HG02678 (cell line): ENCODE measurements around the gene SLC38A10.
A peak's percentile ranks its signal among the peaks of the same experiment; 100 is the strongest.

Experiments used
- ATAC-seq: cut with Tn5 transposase; IDR thresholded peaks from one replicate; pipeline ENCODE4 v1.9.1; 2021; ENCODE audit warnings: mild to moderate bottlenecking, moderate library complexity; ENCODE audit not compliant: unreplicated experiment

The SLC38A10 gene

DNA sequence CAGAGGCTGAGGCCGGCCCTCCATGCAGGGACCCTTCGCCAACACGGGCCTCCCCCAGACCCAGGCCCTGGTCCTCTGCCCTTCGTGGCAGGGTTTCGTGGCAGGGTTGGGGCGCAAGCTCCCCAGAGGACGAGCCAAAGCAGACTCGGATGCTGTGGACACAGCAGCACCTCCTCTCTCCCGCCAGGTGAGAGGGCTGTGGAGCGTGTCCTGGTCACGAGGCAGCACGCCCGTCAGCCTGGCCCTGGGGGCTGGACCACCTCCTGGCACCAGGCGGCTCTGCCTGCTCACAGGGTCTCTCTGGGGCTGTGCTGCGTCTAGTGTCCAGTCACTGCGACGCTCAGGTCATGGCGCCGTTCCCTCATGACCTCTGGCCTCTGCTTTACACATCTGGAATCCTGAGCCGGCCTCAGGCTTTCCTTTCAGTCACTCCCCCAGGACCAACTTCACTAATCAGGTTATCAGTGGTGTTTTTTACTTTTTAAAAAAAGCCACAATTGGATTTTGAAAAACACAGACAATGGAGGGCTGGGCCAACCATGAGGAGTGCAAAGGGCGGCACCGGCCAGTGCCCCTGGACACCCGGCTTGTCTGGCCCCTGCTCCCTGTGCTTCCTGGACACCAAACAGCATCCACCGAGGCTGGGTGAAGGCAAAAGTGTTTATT, 50.6 kb downstream of the SLC38A10 start:
- ATAC-seq, result no peak

- no peak for ATAC-seq
Observed at GRCh38 chr17:81243333-81243664, 51.8 kb downstream of the SLC38A10 start.

DNA sequence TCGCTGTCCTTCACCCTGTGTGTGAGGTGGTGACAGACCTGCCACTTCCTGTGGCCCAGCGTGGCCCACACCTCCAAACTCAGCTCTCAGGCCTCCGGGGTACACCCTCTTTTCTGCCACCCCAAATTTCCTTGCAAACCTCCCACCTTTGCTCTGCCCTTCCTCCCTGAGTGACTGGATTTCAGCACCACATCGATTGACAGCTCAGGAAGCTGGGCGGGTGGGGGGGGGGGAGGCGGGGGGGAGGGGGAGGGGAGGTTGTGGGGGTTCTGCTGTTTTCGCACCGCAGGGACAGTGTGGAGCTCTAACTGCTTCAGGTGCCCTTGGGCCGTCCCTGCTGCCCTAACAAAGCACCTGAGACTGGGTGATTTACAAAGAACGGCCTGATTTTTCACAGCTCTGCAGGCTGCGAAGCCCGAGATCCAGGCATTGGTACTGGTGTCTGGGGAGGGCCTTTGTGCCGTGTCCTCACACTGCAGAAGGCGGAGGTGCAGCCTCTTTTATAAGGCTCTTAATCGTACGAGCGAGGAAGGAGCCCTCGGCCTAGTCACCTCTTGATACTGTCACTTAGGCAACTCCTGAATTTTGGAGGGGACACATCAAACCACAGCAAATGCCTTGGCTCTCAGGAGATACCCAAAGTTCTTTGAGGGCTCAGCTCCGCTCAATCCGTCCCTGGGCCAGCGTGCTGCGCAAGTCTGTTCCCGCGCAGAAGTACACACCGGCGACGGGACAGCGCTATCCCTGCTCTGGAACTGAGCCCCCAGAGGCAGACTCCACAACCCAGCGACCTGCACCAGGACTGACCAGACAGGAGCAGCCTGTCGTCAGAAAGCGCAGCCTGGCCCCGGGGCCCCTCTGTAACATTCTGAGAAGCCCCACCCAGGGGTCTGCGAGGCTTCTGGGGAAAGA, 52.4 kb downstream of the SLC38A10 start:
- no peak for ATAC-seq

GRCh38 chr17:81241648-81242420, 53.3 kb downstream of the SLC38A10 start:
- ATAC-seq, result no peak

DNA sequence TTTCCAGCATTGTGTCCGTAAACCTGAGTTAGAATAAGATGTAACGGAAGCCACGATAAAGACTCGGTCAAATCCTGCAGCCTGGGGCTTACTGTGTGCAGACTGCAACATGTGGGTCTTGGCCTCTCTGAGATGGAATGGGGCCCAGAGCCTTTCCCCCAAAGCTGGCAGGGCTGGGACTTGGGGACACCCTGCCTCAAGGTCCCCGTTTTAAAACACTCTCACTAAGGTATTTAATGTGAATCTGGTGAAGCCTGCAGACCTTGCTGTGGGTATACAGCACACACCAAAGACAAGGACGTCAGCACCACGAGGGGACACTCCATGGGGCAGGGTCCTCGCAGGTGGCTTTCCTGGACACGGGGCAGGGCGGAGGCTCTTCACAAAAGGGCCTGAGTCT, 53.9 kb downstream of the SLC38A10 start:
- ATAC-seq, result no peak

- ATAC-seq, result no peak
Observed at GRCh38 chr17:81240761-81241160, 54.3 kb downstream of the SLC38A10 start.

DNA sequence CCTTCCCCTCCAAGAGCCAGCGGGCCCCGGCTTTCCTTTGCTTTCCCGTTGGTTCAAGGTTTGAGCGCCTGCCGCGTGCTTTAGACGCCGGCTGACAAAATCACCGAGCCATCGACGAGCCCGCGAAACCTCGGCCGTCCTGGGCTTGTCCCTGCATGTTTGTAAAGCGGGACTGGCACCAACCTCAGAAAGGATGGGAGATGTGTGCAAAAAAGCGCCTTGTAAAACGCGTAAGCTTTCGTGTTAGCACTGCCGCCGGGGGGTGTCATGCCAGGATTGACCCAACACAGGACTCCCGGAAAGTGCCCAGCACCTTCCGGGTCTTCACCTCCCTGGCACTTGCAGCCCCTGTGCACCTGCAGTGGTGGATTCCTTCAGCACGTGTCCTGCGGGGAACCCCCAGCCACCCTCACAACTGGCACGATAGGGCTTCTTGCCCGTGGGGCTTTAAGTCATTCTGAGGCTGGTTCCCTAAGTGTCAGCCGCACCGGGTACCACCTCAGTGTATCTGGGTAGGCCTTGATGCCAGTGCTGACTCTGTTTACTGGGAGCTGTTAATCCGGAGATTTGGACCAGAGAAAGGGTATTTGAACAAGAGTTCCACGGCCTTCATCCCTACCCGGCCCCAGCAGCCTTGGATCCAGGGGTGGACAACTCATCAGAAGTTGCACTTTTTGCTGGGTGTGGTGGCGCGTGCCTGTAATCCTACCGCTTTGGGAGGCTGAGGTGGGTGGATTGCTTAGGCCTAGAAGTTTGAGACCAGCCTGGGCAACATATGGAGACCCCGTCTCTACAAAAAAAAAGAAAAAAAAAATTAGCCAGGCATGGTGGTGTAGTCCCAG, 55.2 kb downstream of the SLC38A10 start:
- no peak for ATAC-seq

DNA sequence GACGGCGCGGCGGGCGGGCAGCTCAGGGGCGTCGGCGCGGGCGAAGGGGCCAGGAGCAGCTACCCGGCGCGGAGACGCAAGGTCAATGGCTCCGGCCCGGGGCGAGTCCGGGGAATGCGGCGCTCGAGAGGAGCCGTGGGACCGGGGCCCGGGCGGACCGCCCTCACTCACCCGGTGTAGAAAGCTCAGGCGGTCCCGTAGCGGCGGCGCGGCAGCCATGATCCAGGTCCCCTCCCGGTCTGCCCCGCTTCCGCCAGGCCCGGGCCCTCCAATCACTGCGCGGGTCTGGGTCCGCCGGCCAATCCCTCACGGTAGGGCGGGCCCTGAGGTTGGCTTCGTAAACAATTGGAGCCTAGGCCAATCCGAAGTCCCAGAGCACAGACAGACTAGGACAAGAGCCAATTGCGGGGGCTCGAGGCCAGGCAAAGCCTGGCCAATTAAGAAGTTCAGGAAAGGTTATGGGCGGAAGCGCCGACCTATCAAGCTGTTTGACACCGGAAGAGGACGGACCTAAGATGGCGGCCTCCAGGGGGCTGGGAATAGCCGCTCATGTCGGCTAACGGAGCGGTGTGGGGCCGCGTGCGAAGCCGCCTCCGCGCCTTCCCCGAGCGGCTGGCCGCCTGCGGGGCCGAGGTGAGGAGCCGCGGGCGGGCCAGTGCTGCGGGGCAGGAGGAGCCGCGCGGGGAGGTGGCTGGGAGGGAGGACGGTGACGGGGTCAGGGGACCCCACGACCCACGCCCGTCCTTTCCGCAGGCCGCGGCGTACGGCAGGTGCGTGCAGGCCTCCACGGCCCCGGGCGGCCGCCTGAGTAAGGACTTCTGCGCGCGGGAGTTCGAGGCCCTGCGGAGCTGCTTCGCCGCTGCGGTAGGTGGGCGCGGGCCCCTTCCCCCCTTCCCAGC, 56.0 kb downstream of the SLC38A10 start, which contains the start of the genes NDUFAF8 and TEPSIN:
Gene NDUFAF8 (plus strand): TSS at position 504 of the 899 bp plus-strand sequence. CDS start 46 bp downstream, at position 550.
Gene TEPSIN (minus strand): TSS at position 241 of the 899 bp plus-strand sequence. CDS start 22 bp downstream, at position 219.
- peak; percentile 95 for ATAC-seq

DNA sequence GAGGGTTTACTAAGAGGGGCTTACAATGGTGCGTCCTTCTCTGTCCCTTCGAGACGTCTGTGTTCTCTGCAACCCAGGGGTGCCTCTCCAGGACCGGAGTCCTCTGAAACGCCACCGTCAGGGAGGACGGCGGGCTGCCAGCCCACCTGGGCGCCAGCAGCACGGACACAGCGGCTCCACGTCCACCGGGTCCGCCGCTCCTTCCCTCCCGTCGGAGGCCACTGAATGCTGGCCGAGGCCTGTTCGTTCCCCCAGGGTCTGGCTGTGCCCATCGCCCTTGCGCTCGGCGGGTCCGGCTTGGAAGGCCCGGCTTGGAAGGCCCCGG, 56.7 kb downstream of the SLC38A10 start:
- no peak for ATAC-seq

DNA sequence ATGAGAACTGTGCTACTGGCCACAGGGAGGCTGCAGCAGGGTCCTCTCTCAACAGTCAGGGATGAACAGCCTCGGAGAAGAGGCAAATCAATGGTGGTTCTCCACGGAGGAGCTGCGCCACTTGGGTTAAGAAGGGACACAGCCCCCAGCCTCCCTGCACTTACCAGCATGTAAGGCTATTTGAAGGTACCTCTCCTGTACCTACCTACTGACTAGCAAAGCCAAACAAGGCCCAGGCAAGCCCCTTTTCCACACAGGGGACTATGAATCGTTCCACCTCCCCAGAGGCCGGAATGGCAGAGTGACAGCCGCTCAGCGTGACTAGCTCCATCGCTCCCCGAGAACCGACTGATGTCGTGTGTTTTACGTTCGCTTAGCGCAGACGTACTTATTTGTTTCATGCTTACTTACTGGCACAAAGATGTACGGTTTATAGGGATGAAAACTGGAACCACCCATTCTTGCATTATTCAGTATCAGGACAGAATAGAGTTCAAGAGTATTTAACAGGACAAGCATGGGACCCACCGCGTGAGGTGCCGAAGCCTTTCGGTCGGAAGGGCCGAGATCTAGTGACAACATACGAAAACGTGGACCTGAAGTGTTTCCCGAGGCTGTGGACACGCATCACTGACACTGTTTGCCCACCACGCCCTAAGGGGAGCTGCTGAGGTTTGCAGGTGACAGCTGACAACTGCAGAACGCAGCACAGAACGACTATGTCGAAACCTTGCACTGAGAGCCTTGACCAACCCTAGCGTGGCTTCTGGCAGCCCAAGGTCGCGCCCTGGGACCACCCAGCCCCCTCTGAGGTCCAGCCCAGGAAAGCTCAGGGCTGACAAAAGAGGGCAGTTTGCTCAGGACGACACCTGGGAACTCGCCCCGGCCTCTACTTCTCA, 57.3 kb downstream of the SLC38A10 start:
- no peak for ATAC-seq

DNA sequence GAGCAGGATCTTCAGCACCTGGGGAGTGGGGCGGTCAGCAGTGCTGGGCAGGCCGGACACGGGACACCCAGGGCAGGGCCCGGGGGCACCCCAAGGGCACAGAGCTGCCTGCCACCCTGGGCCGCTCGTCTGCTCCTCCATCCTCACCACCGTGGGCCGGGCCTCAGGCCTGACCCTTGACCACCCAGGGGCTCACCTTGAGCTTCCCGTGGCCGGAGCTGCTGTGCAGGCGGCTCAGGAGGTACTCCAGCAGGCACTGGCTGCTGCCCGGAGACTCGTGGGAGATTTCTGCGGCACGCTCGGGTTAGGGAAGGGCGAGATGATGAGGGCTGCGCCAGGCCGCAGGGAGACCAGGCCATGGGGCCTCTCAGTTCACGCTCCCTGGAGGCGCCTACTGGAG, 58.3 kb downstream of the SLC38A10 start:
- no peak for ATAC-seq

DNA sequence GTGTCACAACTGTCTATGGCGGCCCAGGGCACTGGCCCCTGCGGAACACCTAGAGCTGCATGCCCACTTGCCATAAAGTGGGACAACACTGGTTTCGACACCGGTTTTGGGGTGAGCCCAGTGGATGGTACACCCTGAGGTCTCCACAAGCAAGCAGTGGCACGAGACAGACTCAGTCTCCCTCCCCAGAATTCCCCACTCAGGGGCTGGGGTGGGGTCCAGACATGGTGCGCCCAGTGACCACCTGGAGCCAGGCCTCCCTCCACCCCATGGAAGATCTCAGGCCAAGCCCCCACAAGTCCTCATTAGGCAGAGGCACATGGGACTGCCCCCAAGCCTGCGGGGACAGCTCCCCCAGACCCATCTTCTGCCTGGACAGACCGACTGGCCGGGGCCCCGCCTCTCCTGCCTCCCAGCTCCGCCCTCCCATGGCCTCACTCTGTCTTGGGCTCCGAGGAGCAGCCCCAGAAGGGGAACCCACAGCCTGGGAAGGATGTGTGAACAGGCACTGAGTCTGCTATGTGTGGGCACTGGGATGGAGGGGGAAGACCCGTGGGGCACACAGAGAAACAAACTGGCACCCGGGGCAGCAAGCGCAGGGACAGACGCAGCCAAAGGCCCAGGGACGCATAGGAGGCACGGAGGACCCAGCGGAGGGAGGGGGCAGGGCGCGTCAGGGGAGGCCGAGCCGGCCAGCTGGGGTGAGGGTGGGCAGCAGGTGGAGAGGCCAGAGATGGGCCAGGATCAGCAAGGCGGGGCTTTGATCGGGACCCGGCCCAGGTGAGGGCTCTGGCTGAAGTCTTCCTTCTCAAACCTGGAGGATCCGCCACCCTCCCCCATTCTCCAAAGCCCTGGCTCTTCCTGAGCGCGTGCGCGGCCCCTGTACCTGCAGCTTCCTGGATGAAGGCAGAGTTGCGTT, 59.0 kb downstream of the SLC38A10 start:
- ATAC-seq, result no peak

GRCh38 chr17:81234940-81235821, 59.9 kb downstream of the SLC38A10 start:
- ATAC-seq, result no peak

DNA sequence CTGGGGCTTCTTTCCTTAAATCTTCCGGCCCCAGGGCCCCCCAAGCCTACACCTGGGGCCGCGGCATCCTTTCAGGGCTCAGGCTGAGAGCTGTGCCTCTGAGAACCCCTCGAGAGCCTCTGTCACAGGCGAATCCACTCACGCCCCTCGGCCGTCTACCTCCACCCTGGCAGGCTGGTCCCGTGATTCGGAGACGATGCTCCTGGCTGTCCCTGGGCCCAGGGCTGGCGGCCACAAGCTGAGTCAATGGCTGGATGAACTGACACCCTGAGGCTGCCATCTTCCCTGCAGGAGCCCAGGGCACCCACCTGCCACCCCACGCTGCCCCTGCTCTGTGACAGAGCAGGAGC, 60.6 kb downstream of the SLC38A10 start:
- no peak for ATAC-seq

DNA sequence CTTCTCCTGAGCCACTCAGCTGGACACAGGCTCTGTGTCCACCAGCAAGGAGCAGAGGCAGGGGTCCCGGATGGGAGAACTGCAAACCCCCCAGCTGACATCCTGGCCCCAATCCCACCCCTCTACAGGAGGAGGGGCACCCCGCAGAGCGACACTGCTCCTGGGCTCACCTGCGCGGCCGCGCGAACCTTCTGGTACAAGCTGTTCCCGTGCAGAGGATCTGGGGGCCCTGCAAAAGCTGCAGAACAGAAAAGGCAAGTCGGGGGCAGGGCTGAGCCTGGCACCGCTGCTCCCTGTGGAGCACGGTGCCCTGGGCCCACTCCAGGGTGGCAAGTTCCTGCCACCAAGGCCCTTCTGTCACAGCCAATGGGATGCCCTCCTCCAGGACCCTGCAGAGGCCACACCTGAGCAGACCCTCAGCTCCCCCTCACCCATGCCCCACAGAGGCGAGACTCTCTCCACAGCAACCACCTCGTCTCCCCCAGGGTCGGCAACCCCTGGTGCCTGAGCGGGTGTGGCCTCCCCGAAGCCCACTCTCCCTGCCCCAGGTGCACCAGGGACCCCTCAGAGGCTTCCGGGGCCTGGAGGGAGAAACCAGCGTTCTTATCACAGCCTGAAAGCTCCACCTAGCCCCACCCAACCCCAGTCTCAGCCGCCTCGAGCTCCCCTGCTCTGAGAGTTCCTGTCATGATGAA, 61.1 kb downstream of the SLC38A10 start:
- ATAC-seq, result no peak

GRCh38 chr17:81233316-81233715, 61.8 kb downstream of the SLC38A10 start:
- ATAC-seq, result no peak
